Measurements from ENCODE around the gene SRRM3.
"Not testable (repeated sequence)": the region's sequence is repeated elsewhere in the genome, so short reads cannot be mapped to it uniquely, and the experiment has no call there.

The SRRM3 gene

GRCh38 chr7:76292911-76293310, 91.2 kb downstream of the SRRM3 start:
- not testable (repeated sequence) for DNase-seq

GRCh38 chr7:76293407-76293901, 91.8 kb downstream of the SRRM3 start:
- no peak for DNase-seq

- DNase-seq = peak; percentile 96
Observed at GRCh38 chr7:76294344-76295024, 92.8 kb downstream of the SRRM3 start.

- peak; percentile 84 for DNase-seq
Observed at GRCh38 chr7:76296743-76297740, 95.3 kb downstream of the SRRM3 start.

GRCh38 chr7:76300166-76300731, 98.6 kb downstream of the SRRM3 start:
- peak; percentile 78 for DNase-seq

- no peak for DNase-seq
Observed at GRCh38 chr7:76301000-76301399, 99.3 kb downstream of the SRRM3 start.

GRCh38 chr7:76302347-76303201, 100.9 kb downstream of the SRRM3 start, which contains the start of gene HSPB1:
TSS of gene HSPB1 (plus strand) at chr7:76302673. CDS start at chr7:76302713, 40 bp downstream.
- DNase-seq = peak; percentile 93

GRCh38 chr7:76303202-76304147, 101.8 kb downstream of the SRRM3 start:
- DNase-seq = peak; percentile 96

GRCh38 chr7:76304888-76305375, 103.2 kb downstream of the SRRM3 start:
- no peak for DNase-seq

- not testable (repeated sequence) for DNase-seq
Observed at GRCh38 chr7:76308874-76309273, 107.2 kb downstream of the SRRM3 start.

GRCh38 chr7:76309341-76310101, 107.8 kb downstream of the SRRM3 start:
- DNase-seq = not testable (repeated sequence)

- no peak for DNase-seq
Observed at GRCh38 chr7:76310102-76310957, 108.6 kb downstream of the SRRM3 start.

GRCh38 chr7:76311838-76312237, 110.1 kb downstream of the SRRM3 start:
- DNase-seq = not testable (repeated sequence)

GRCh38 chr7:76314042-76314721, 112.5 kb downstream of the SRRM3 start:
- DNase-seq = peak; percentile 87

- DNase-seq = not testable (repeated sequence)
Observed at GRCh38 chr7:76314740-76315139, 113.0 kb downstream of the SRRM3 start.

GRCh38 chr7:76315364-76315763, 113.7 kb downstream of the SRRM3 start:
- DNase-seq = no peak

GRCh38 chr7:76316984-76317781, 115.5 kb downstream of the SRRM3 start:
- no peak for DNase-seq
